Measurements from ENCODE around the gene ADAMTS14. TPM values are rescaled to one million over a fixed set of nuclear protein-coding genes. Genes with fewer than 3 reads are reported as not detected.

The ADAMTS14 gene
- total and polyA plus RNA-seq, 3 experiments from 2014 or later: 0.06 TPM; not detected in 2

GRCh38 chr10:70747192-70747965 lies 75.1 kb downstream of the ADAMTS14 start:
- H3K4me3 Mint-ChIP-seq: peak overlapping the region in 1 of 7 donors; percentile 49
- CTCF ChIA-PET: no interaction called here

DNA sequence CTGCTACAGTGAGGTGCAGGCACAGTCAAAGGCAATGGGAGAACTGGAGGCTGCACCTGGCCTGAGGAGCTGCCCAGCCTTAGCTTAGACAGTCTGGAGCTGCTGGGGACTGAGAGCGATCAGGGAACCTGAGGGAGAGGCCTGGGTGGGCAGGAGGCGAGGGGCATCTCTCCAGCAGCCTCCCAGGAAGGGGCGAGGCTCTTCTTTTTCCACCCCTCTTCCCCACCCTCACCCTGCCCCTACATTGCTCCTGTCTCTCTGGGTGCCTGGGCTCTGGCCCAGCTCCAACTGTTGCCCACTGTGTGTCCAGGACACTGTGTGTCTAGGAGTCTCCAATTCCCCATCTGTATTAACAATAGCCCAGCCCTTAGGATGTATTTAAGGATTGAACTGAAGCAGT lies 76.0 kb downstream of the ADAMTS14 start:
- no peaks in the 10 kb centered on the region for H3K4me1 Mint-ChIP-seq
- CTCF ChIA-PET: no interaction called here
- H3K4me1 ChIP-seq (ENCODE audit: insufficient read depth, low read length): no peaks in the 10 kb centered on the region
- H3K4me3 Mint-ChIP-seq: peak overlapping the region in 1 of 7 donors; percentile 20
- peak overlapping the region in 1 of 8 donors; percentile 15 for H3K27ac Mint-ChIP-seq
- no peaks in the 10 kb centered on the region for H3K9me3 ChIP-seq (ENCODE audit: low read length)
- H3K36me3 Mint-ChIP-seq: no peaks in the 10 kb centered on the region
- no peak for DNase-seq
- no peaks in the 10 kb centered on the region for H3K9me3 Mint-ChIP-seq
- H3K27ac ChIP-seq (ENCODE audit: low read depth, low read length): no peak overlapping the region
- H3K27me3 Mint-ChIP-seq: no peaks in the 10 kb centered on the region
- no peaks in the 10 kb centered on the region for H3K36me3 ChIP-seq (ENCODE audit: insufficient read depth, low read length)
- POLR2A ChIA-PET: no interaction called here
- H3K4me3 ChIP-seq (ENCODE audit: low read length): no peak overlapping the region
- H3K27me3 ChIP-seq (ENCODE audit: insufficient read depth, low read length, poor library complexity, severe bottlenecking): no peaks in the 10 kb centered on the region

More at GRCh38 chr10:70747192-70747965, 75.1 kb downstream of the ADAMTS14 start:
- H3K27ac ChIP-seq (ENCODE audit: low read depth, low read length): no peak overlapping the region
- H3K4me1 ChIP-seq (ENCODE audit: insufficient read depth, low read length): no peaks in the 10 kb centered on the region
- POLR2A ChIA-PET: interaction anchor here (0.7 kb wide), 1 partner anchor 108 kb away, joined by 3 read pairs; no protein-coding TSS in a partner anchor
- Mint-ChIP-seq H3K36me3 (no peaks in the 10 kb centered on the region), H3K27me3 (no peaks in the 10 kb centered on the region), H3K9me3 (no peaks in the 10 kb centered on the region), H3K4me1 (peaks cover 4 to 5% (median 4%) of the 10 kb centered on the region in 3 donors), H3K27ac (peak overlapping the region in 1 of 8 donors; percentile 28)
- DNase-seq: no peak
- no peaks in the 10 kb centered on the region for H3K27me3 ChIP-seq (ENCODE audit: insufficient read depth, low read length, poor library complexity, severe bottlenecking)
- no peaks in the 10 kb centered on the region for H3K36me3 ChIP-seq (ENCODE audit: insufficient read depth, low read length)
- no peak overlapping the region for H3K4me3 ChIP-seq (ENCODE audit: low read length)
- no peaks in the 10 kb centered on the region for H3K9me3 ChIP-seq (ENCODE audit: low read length)

DNA sequence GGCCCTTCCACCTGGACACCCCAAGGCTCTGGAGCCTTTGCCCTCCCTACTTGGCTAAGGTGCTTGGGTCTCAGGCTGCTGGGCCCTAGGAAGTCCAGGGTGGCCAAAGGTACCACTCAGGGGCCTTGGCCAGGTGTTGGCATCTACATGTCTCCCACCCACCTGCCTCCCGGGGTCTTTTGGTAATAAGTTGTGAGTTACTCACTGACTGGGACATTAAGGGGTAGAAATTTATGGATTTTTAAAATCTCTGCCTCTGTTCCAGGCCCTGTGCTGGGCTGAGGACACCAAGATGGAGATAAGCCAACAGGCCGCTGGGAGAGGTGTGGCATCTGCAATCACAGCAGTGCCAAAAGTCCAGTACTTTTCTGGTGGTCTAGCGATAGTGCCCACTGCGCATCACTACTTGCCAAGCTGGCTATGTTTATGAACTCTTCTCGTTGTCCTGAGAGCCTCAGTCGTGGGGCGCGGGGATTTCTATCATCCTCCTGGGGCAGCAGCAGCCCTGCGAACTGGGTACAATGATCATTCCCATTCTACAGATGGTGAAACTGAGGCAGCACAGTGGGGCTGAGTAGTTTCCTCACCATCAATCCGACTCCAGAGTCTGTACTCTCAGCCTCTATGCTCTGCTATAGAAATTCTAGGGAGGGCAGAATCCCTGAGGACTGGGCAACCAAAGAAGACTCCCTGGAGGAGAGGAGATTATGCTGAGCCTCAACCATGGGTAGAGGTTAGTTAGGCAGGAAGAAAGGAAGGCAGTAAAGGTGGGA lies 76.7 kb downstream of the ADAMTS14 start:
- H3K27me3 ChIP-seq (ENCODE audit: insufficient read depth, low read length, poor library complexity, severe bottlenecking): no peaks in the 10 kb centered on the region
- H3K4me3 ChIP-seq (ENCODE audit: low read length): no peak overlapping the region
- no peaks in the 10 kb centered on the region for H3K4me1 ChIP-seq (ENCODE audit: insufficient read depth, low read length)
- DNase-seq: no peak
- H3K27me3 Mint-ChIP-seq: no peaks in the 10 kb centered on the region
- no peaks in the 10 kb centered on the region for H3K9me3 ChIP-seq (ENCODE audit: low read length)
- no peak overlapping the region for H3K27ac ChIP-seq (ENCODE audit: low read depth, low read length)
- no peaks in the 10 kb centered on the region for H3K36me3 Mint-ChIP-seq
- H3K4me1 Mint-ChIP-seq: no peaks in the 10 kb centered on the region
- no peak overlapping the region for H3K27ac Mint-ChIP-seq
- no peak overlapping the region for H3K4me3 Mint-ChIP-seq
- H3K36me3 ChIP-seq (ENCODE audit: insufficient read depth, low read length): no peaks in the 10 kb centered on the region
- POLR2A ChIA-PET: no interaction called here
- no peaks in the 10 kb centered on the region for H3K9me3 Mint-ChIP-seq
- CTCF ChIA-PET: no interaction called here

DNA sequence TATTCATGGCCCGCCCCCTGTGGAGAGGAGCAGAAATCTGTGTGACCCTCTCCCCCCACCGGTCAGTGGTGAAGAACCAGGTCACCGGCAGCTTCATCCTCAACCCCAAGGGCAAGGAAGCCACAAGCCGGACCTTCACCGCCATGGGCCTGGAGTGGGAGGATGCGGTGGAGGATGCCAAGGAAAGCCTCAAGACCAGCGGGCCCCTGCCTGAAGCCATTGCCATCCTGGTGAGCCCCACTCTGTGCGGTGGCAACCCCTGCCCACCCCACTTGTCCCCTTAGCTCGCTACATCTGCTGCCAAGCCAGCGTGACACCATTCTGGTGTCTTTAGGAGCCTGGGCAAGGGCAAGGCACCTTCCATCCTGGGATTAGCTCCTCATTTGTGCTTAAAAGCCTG lies 77.5 kb downstream of the ADAMTS14 start:
- no peak overlapping the region for H3K27ac Mint-ChIP-seq
- H3K9me3 Mint-ChIP-seq: no peaks in the 10 kb centered on the region
- H3K27me3 Mint-ChIP-seq: no peaks in the 10 kb centered on the region
- Histone ChIP-seq H3K4me3 (ENCODE audit: low read length) (no peak overlapping the region), H3K27ac (ENCODE audit: low read depth, low read length) (no peak overlapping the region), H3K9me3 (ENCODE audit: low read length) (no peaks in the 10 kb centered on the region), H3K27me3 (ENCODE audit: insufficient read depth, low read length, poor library complexity, severe bottlenecking) (no peaks in the 10 kb centered on the region), H3K36me3 (ENCODE audit: insufficient read depth, low read length) (no peaks in the 10 kb centered on the region), H3K4me1 (ENCODE audit: insufficient read depth, low read length) (no peaks in the 10 kb centered on the region)
- H3K36me3 Mint-ChIP-seq: no peaks in the 10 kb centered on the region
- H3K4me1 Mint-ChIP-seq: no peaks in the 10 kb centered on the region
- ChIA-PET CTCF (interaction anchor here (1.0 kb wide), 1 partner anchor 191 kb away, joined by 3 read pairs; no protein-coding TSS in a partner anchor), POLR2A (no interaction called here)
- no peak overlapping the region for H3K4me3 Mint-ChIP-seq
- no peak for DNase-seq

GRCh38 chr10:70750156-70750703 lies 77.9 kb downstream of the ADAMTS14 start:
- no peaks in the 10 kb centered on the region for H3K9me3 ChIP-seq (ENCODE audit: low read length)
- no peak overlapping the region for H3K27ac Mint-ChIP-seq
- POLR2A ChIA-PET: no interaction called here

DNA sequence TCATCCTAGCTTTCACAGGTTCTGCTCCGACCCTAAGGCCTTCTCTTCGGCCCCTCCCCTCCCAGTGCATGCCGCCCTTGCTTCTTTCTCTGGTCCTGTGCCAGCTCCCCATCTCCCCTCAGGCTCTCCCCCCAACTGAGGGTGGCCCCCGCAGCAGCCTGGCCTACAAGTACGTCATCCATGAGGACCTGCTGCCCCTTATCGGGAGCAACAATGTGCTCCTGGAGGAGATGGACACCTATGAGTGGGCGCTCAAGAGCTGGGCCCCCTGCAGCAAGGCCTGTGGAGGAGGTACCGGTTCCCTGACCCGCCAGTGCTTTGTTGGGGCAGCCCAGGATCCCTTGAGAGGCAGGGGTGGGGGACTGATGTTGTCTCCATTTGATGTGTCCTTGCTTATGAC lies 79.0 kb downstream of the ADAMTS14 start:
- Histone ChIP-seq H3K36me3 (ENCODE audit: insufficient read depth, low read length) (no peaks in the 10 kb centered on the region), H3K9me3 (ENCODE audit: low read length) (no peaks in the 10 kb centered on the region), H3K27ac (ENCODE audit: low read depth, low read length) (no peak overlapping the region), H3K4me1 (ENCODE audit: insufficient read depth, low read length) (no peaks in the 10 kb centered on the region), H3K4me3 (ENCODE audit: low read length) (no peak overlapping the region), H3K27me3 (ENCODE audit: insufficient read depth, low read length, poor library complexity, severe bottlenecking) (no peaks in the 10 kb centered on the region)
- Mint-ChIP-seq H3K4me1 (no peaks in the 10 kb centered on the region), H3K4me3 (no peak overlapping the region), H3K27ac (no peak overlapping the region), H3K27me3 (no peaks in the 10 kb centered on the region), H3K36me3 (no peaks in the 10 kb centered on the region), H3K9me3 (no peaks in the 10 kb centered on the region)
- no peak for DNase-seq
- CTCF ChIA-PET: no interaction called here
- POLR2A ChIA-PET: no interaction called here

More at GRCh38 chr10:70750156-70750703, 77.9 kb downstream of the ADAMTS14 start:
- H3K27me3 ChIP-seq (ENCODE audit: insufficient read depth, low read length, poor library complexity, severe bottlenecking): no peaks in the 10 kb centered on the region
- Mint-ChIP-seq H3K4me1 (no peaks in the 10 kb centered on the region), H3K9me3 (no peaks in the 10 kb centered on the region), H3K27me3 (no peaks in the 10 kb centered on the region), H3K36me3 (no peaks in the 10 kb centered on the region), H3K4me3 (no peak overlapping the region)
- no peaks in the 10 kb centered on the region for H3K36me3 ChIP-seq (ENCODE audit: insufficient read depth, low read length)
- no peak for DNase-seq
- CTCF ChIA-PET: interaction anchor here (1.0 kb wide), 1 partner anchor 191 kb away, joined by 3 read pairs; no protein-coding TSS in a partner anchor
- H3K4me3 ChIP-seq (ENCODE audit: low read length): no peak overlapping the region
- H3K27ac ChIP-seq (ENCODE audit: low read depth, low read length): no peak overlapping the region
- H3K4me1 ChIP-seq (ENCODE audit: insufficient read depth, low read length): no peaks in the 10 kb centered on the region

DNA sequence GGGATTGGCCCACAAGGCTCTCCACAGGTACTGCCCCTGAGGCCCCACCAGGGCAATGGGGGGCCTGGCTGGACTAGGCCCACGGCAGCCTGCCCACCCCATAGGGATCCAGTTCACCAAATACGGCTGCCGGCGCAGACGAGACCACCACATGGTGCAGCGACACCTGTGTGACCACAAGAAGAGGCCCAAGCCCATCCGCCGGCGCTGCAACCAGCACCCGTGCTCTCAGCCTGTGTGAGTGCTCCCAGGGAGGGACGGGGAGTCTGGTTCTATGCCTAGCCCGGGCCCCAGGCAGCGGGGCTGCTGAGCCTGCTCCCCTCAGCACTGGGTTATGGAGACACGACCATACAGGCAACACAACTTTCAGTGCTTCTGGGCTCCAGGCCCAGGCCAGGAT lies 79.7 kb downstream of the ADAMTS14 start:
- no peak overlapping the region for H3K4me3 Mint-ChIP-seq
- no peaks in the 10 kb centered on the region for H3K27me3 ChIP-seq (ENCODE audit: insufficient read depth, low read length, poor library complexity, severe bottlenecking)
- H3K27ac Mint-ChIP-seq: no peak overlapping the region
- H3K4me3 ChIP-seq (ENCODE audit: low read length): no peak overlapping the region
- ChIA-PET POLR2A (no interaction called here), CTCF (interaction anchor here (1.5 kb wide), 1 partner anchor 203 kb away, joined by 4 read pairs; no protein-coding TSS in a partner anchor)
- no peak overlapping the region for H3K27ac ChIP-seq (ENCODE audit: low read depth, low read length)
- H3K4me1 Mint-ChIP-seq: no peaks in the 10 kb centered on the region
- no peaks in the 10 kb centered on the region for H3K36me3 Mint-ChIP-seq
- no peaks in the 10 kb centered on the region for H3K9me3 ChIP-seq (ENCODE audit: low read length)
- H3K4me1 ChIP-seq (ENCODE audit: insufficient read depth, low read length): no peaks in the 10 kb centered on the region
- H3K36me3 ChIP-seq (ENCODE audit: insufficient read depth, low read length): no peaks in the 10 kb centered on the region
- H3K9me3 Mint-ChIP-seq: no peaks in the 10 kb centered on the region
- H3K27me3 Mint-ChIP-seq: no peaks in the 10 kb centered on the region
- no peak for DNase-seq

- H3K27me3 ChIP-seq (ENCODE audit: insufficient read depth, low read length, poor library complexity, severe bottlenecking): no peaks in the 10 kb centered on the region
- no peaks in the 10 kb centered on the region for H3K9me3 ChIP-seq (ENCODE audit: low read length)
- no peak overlapping the region for H3K27ac Mint-ChIP-seq
- POLR2A ChIA-PET: no interaction called here
- H3K4me1 Mint-ChIP-seq: no peaks in the 10 kb centered on the region
- no peak overlapping the region for H3K27ac ChIP-seq (ENCODE audit: low read depth, low read length)
- H3K36me3 Mint-ChIP-seq: no peaks in the 10 kb centered on the region
- CTCF ChIA-PET: interaction anchor here (1.5 to 2.9 kb wide), 2 partner anchors 194 to 203 kb away, joined by 4 to 10 read pairs; no protein-coding TSS in a partner anchor
- H3K4me3 Mint-ChIP-seq: no peak overlapping the region
- H3K9me3 Mint-ChIP-seq: no peaks in the 10 kb centered on the region
- H3K4me1 ChIP-seq (ENCODE audit: insufficient read depth, low read length): no peaks in the 10 kb centered on the region
- no peak overlapping the region for H3K4me3 ChIP-seq (ENCODE audit: low read length)
- no peaks in the 10 kb centered on the region for H3K36me3 ChIP-seq (ENCODE audit: insufficient read depth, low read length)
- no peaks in the 10 kb centered on the region for H3K27me3 Mint-ChIP-seq
- no peak for DNase-seq
These were observed 80.3 kb downstream of the ADAMTS14 start for GRCh38 chr10:70752571-70752970.

Data from CD8-positive, alpha-beta memory T cell (primary cell).